HepG2 (cell line): ENCODE results near the gene SS18L1. TPM values are rescaled to one million over a fixed set of nuclear protein-coding genes. Genes with fewer than 3 reads are reported as not detected.

ENCODE experiments used
- HIC2 ChIP-seq: sonication (generic); formaldehyde crosslinking; IDR thresholded peaks from 2 replicates; pipeline ENCODE4 v1.9.0; 2022; ENCODE audit warnings: low read depth, missing genetic modification reagents
- HNRNPLL ChIP-seq: fragments of 200-400 bp; formaldehyde crosslinking; IDR thresholded peaks from 2 replicates; pipeline ENCODE4 v1.6.1; 2017; ENCODE audit warnings: mild to moderate bottlenecking, low read depth, low read length; ENCODE audit not compliant: poor library complexity, severe bottlenecking
- NFATC3 ChIP-seq: sonication (generic); formaldehyde crosslinking; IDR thresholded peaks from 2 replicates; pipeline ENCODE4 v1.5.1; 2020; ENCODE audit warnings: mild to moderate bottlenecking, missing genetic modification reagents
- POLR2AphosphoS2 ChIP-seq: IDR thresholded peaks from 2 replicates; pipeline ENCODE4 v1.6.1; 2011; ENCODE audit warnings: low read depth, low read length, improper control_type of control experiment
- RFX5 ChIP-seq: IDR thresholded peaks from 2 replicates; pipeline ENCODE4 v1.6.1; 2011; ENCODE audit warnings: low read depth, low read length, improper control_type of control experiment
- SNAPC2 ChIP-seq: sonication (generic); formaldehyde crosslinking; IDR thresholded peaks from 2 replicates; pipeline ENCODE4 v1.8.1; 2022; ENCODE audit warnings: mild to moderate bottlenecking, missing genetic modification reagents
- TARDBP ChIP-seq: sonication (generic); formaldehyde crosslinking; IDR thresholded peaks from 2 replicates; pipeline ENCODE4 v1.8.0; 2022; ENCODE audit warnings: mild to moderate bottlenecking, missing genetic modification reagents
- THYN1 ChIP-seq: sonication (generic); formaldehyde crosslinking; IDR thresholded peaks from 2 replicates; pipeline ENCODE4 v1.8.1; 2023; ENCODE audit warnings: low read depth, mild to moderate bottlenecking, moderate library complexity, missing genetic modification reagents, borderline replicate concordance
- ZBTB2 ChIP-seq: sonication (generic); formaldehyde crosslinking; IDR thresholded peaks from 2 replicates; pipeline ENCODE4 v1.8.0; 2022; ENCODE audit warnings: low read depth, missing genetic modification reagents
- ZNF274 ChIP-seq: sonication (generic); formaldehyde crosslinking; IDR thresholded peaks from 2 replicates; pipeline ENCODE4 v1.5.1; 2020; ENCODE audit warnings: mild to moderate bottlenecking, missing genetic modification reagents
- ZNF839 ChIP-seq: sonication (generic); formaldehyde crosslinking; IDR thresholded peaks from 2 replicates; pipeline ENCODE4 v1.4.0; 2020; ENCODE audit warnings: missing genetic modification reagents, mild to moderate bottlenecking, borderline replicate concordance
- polyA plus RNA-seq, 8 experiments: library from polyadenylated mRNA; depleted of rRNA in 3 of 8; stranded (reverse) in 7 of 8; unstranded in 1 of 8; fragments of >200 nt; fragmentation: Illumina TruSeq in 4 of 8; extraction: Trizol in 4 of 8; gene quantifications; 2 replicates each; pipeline versions ENCODE4 v1.2.1 to v1.2.3, GENCODE V29; 2011 to 2016; ENCODE audit warnings: low read depth in 4 of 8, missing spikeins in 1 of 8, mixed read lengths in 1 of 8; ENCODE audit not compliant: insufficient read depth in 1 of 8
- total RNA-seq, 5 experiments: library from RNA; depleted of rRNA; stranded (reverse); fragments of >200 nt; fragmentation: Illumina TruSeq; extraction: Trizol; gene quantifications; 2 replicates each; pipeline ENCODE4 v1.2.3, GENCODE V29; 2016; ENCODE audit warnings: low read depth in 1 of 5
- TF ChIP-seq, protein P1 (sequence below): sonication (generic); formaldehyde crosslinking; conservative IDR thresholded peaks from 2 replicates; pipeline ENCODE4 v1.4.0; 2020; ENCODE audit warnings: missing genetic modification reagents
- TF ChIP-seq, protein P2 (sequence below): sonication (generic); formaldehyde crosslinking; IDR thresholded peaks from 2 replicates; pipeline ENCODE4 v1.5.1; 2020; ENCODE audit warnings: missing genetic modification reagents, mild to moderate bottlenecking, borderline replicate concordance
- TF ChIP-seq, protein P3 (sequence below): sonication (generic); formaldehyde crosslinking; IDR thresholded peaks from 2 replicates; pipeline ENCODE4 v1.5.1; 2020; ENCODE audit warnings: mild to moderate bottlenecking, missing genetic modification reagents, moderate library complexity
- TF ChIP-seq, protein P4 (sequence below): sonication (generic); formaldehyde crosslinking; IDR thresholded peaks from 2 replicates; pipeline ENCODE4 v1.8.0; 2023; ENCODE audit warnings: mild to moderate bottlenecking, missing genetic modification reagents

SS18L1 gene
- total and polyA plus RNA-seq, 2 of the 13 experiments (the other 11 are each of a cell fraction or from before 2014, with no cell fraction given), result 17.8 to 27.6 TPM

DNA sequence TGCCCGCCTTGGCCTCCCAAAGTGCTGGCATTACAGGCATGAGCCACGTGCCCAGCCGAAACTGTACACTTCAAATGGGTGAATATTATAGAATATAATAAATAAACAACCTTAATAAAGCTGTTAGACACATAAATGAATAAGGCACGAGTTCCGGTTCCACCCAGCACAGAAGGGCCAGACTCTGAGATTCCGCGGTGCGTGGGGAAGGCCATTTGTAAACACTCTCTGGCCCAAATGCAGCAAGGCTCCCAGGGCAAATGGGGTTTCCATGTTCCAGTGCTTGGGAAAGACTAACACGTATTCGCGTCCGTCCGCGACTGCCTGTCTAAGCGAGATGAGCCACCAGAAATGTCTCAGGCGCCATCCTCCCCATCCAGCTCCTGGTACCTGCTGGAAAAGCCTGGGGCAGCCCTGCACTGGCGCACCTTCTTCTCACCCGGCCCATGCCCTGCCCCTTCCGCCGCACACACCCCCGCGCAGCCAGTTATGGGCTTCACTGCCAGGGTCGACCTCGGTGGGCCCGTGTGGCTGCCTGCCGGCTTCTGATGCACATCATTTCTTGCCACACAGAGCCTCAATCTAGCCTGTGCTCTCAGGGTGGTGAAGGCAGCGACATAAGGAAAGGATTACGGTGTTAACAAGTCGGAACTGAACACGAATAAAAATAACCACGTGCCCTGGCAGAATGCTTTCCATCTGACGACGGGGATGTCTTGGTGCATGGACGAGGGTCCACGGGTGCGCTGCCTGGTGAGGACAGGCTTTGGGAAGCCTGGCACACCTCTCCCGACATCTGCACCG is 26.8 kb upstream of the SS18L1 start (continued):
- TF ChIP-seq HIC2 (CRISPR knock-in tag) (no peak), HNRNPLL (peak; percentile 39), ZNF274 (CRISPR knock-in tag) (no peak), ZBTB2 (CRISPR knock-in tag) (no peak), POLR2AphosphoS2 (no peak), ZNF839 (CRISPR knock-in tag) (peak; percentile 57; the same call in 1 of the 2 replicates), SNAPC2 (no peak), RFX5 (no peak), NFATC3 (CRISPR knock-in tag) (no peak), THYN1 (CRISPR knock-in tag) (no peak), TARDBP (CRISPR knock-in tag) (no peak)
- TF ChIP-seq, protein P1, sequence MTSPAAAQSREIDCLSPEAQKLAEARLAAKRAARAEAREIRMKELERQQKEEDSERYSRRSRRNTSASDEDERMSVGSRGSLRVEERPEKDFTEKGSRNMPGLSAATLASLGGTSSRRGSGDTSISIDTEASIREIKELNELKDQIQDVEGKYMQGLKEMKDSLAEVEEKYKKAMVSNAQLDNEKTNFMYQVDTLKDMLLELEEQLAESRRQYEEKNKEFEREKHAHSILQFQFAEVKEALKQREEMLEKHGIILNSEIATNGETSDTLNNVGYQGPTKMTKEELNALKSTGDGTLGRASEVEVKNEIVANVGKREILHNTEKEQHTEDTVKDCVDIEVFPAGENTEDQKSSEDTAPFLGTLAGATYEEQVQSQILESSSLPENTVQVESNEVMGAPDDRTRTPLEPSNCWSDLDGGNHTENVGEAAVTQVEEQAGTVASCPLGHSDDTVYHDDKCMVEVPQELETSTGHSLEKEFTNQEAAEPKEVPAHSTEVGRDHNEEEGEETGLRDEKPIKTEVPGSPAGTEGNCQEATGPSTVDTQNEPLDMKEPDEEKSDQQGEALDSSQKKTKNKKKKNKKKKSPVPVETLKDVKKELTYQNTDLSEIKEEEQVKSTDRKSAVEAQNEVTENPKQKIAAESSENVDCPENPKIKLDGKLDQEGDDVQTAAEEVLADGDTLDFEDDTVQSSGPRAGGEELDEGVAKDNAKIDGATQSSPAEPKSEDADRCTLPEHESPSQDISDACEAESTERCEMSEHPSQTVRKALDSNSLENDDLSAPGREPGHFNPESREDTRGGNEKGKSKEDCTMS (CRISPR knock-in tag), result no peak
- TF ChIP-seq, protein P2, sequence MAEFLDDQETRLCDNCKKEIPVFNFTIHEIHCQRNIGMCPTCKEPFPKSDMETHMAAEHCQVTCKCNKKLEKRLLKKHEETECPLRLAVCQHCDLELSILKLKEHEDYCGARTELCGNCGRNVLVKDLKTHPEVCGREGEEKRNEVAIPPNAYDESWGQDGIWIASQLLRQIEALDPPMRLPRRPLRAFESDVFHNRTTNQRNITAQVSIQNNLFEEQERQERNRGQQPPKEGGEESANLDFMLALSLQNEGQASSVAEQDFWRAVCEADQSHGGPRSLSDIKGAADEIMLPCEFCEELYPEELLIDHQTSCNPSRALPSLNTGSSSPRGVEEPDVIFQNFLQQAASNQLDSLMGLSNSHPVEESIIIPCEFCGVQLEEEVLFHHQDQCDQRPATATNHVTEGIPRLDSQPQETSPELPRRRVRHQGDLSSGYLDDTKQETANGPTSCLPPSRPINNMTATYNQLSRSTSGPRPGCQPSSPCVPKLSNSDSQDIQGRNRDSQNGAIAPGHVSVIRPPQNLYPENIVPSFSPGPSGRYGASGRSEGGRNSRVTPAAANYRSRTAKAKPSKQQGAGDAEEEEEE (CRISPR knock-in tag), result no peak
- TF ChIP-seq, protein P3, sequence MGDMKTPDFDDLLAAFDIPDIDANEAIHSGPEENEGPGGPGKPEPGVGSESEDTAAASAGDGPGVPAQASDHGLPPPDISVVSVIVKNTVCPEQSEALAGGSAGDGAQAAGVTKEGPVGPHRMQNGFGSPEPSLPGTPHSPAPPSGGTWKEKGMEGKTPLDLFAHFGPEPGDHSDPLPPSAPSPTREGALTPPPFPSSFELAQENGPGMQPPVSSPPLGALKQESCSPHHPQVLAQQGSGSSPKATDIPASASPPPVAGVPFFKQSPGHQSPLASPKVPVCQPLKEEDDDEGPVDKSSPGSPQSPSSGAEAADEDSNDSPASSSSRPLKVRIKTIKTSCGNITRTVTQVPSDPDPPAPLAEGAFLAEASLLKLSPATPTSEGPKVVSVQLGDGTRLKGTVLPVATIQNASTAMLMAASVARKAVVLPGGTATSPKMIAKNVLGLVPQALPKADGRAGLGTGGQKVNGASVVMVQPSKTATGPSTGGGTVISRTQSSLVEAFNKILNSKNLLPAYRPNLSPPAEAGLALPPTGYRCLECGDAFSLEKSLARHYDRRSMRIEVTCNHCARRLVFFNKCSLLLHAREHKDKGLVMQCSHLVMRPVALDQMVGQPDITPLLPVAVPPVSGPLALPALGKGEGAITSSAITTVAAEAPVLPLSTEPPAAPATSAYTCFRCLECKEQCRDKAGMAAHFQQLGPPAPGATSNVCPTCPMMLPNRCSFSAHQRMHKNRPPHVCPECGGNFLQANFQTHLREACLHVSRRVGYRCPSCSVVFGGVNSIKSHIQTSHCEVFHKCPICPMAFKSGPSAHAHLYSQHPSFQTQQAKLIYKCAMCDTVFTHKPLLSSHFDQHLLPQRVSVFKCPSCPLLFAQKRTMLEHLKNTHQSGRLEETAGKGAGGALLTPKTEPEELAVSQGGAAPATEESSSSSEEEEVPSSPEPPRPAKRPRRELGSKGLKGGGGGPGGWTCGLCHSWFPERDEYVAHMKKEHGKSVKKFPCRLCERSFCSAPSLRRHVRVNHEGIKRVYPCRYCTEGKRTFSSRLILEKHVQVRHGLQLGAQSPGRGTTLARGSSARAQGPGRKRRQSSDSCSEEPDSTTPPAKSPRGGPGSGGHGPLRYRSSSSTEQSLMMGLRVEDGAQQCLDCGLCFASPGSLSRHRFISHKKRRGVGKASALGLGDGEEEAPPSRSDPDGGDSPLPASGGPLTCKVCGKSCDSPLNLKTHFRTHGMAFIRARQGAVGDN (CRISPR knock-in tag), result peak; percentile 12
- TF ChIP-seq, protein P4, sequence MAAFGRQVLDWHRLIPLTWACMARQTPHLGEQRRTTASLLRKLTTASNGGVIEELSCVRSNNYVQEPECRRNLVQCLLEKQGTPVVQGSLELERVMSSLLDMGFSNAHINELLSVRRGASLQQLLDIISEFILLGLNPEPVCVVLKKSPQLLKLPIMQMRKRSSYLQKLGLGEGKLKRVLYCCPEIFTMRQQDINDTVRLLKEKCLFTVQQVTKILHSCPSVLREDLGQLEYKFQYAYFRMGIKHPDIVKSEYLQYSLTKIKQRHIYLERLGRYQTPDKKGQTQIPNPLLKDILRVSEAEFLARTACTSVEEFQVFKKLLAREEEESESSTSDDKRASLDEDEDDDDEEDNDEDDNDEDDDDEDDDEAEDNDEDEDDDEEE, result no peak
